A549 (cell line): ENCODE data around the gene AMPH. TPM values are rescaled to one million over a fixed set of nuclear protein-coding genes. Genes with fewer than 3 reads are reported as not detected.

Experiments used
- ATAC-seq, 2 experiments: fragments of 200-7000 bp in 1 of 2; fragments of >200 bp in 1 of 2; cut with Nextera tagmentation in 1 of 2; cut with Tn5 transposase in 1 of 2; 3 replicates each; pipeline versions ENCODE4 v1.8.0 to v1.9.1; 2018 to 2020; ENCODE audit warnings: mild to moderate bottlenecking in 1 of 2, moderate library complexity in 1 of 2
- CTCF ChIA-PET: fragments of 300-600 bp; sonication (Branson Sonifier 250); formaldehyde crosslinking; extraction: SDS; loops from one replicate; lab custom pipeline; 2021; ENCODE audit warnings: antibody characterized with exemption, inconsistent platforms; lab: Yijun Ruan, JAX
- POLR2A ChIA-PET: fragments of 350-600 bp; formaldehyde crosslinking; extraction: SDS; loops from one replicate; lab custom pipeline; 2021; ENCODE audit warnings: antibody characterized with exemption, inconsistent platforms; lab: Yijun Ruan, JAX
- DNase-seq, 2 experiments: peaks; one replicate each; pipeline versions ENCODE4 v3.0.0 to v3.0.0-alpha.2; 2011 to 2016; ENCODE audit warnings: low read depth in 1 of 2, low spot score in 1 of 2
- FAIRE-seq: peaks from 2 replicates; lab custom pipeline; 2011; peaks lifted over from hg19 to GRCh38; lab: Jason Lieb, UNC
- H3K27ac ChIP-seq, 2 experiments: fragments of >200 bp; sonication (Bioruptor Twin); formaldehyde crosslinking; 3 replicates each; pipeline ENCODE4 v1.5.1; 2016 to 2017
- H3K4me1 ChIP-seq: fragments of >200 bp; sonication (Bioruptor Twin); formaldehyde crosslinking; 3 replicates; pipeline ENCODE4 v1.6.1; 2016
- H3K4me2 ChIP-seq: fragments of >200 bp; sonication (Bioruptor Twin); formaldehyde crosslinking; 3 replicates; pipeline ENCODE4 v1.6.1; 2016
- H3K4me3 ChIP-seq: fragments of >200 bp; sonication (Bioruptor Twin); formaldehyde crosslinking; 3 replicates; pipeline ENCODE4 v1.5.1; 2016
- H3K9me3 ChIP-seq: fragments of >200 bp; sonication (Bioruptor Twin); formaldehyde crosslinking; 3 replicates; pipeline ENCODE4 v1.6.1; 2016
- BCL3 ChIP-seq: fragments of >200 bp; sonication (Bioruptor Twin); formaldehyde crosslinking; IDR thresholded peaks from 3 replicates; pipeline ENCODE4 v1.6.1; 2016
- CBX8 ChIP-seq: fragments of 200-600 bp; sonication (generic); IDR thresholded peaks from 2 replicates; pipeline ENCODE4 v1.6.1; 2016
- CEBPB ChIP-seq, 2 experiments: fragments of >200 bp in 1 of 2; sonication (Bioruptor Twin) in 1 of 2; formaldehyde crosslinking in 1 of 2; IDR thresholded peaks; 2 replicates each; pipeline ENCODE4 v1.6.1; 2012 to 2016
- CHD2 ChIP-seq: fragments of 150-350 bp; IDR thresholded peaks from 2 replicates; pipeline ENCODE4 v1.6.1; 2014; ENCODE audit warnings: low read length; ENCODE audit not compliant: partially characterized antibody
- CTCF ChIP-seq: fragments of >200 bp; sonication (Bioruptor Twin); formaldehyde crosslinking; IDR thresholded peaks from 3 replicates; pipeline ENCODE4 v1.5.1; 2016
- ESRRA ChIP-seq: fragments of 150-350 bp; IDR thresholded peaks from 2 replicates; pipeline ENCODE4 v1.6.1; 2014; ENCODE audit warnings: mild to moderate bottlenecking, low read length, borderline replicate concordance
- FOXS1 ChIP-seq: fragments of 250-450 bp; sonication (Bioruptor Pico); IDR thresholded peaks from 2 replicates; pipeline ENCODE4 v1.5.0; 2020; ENCODE audit warnings: mild to moderate bottlenecking, moderate library complexity
- HEYL ChIP-seq: fragments of 250-450 bp; sonication (Bioruptor Pico); IDR thresholded peaks from 2 replicates; pipeline ENCODE4 v1.8.0; 2021; ENCODE audit warnings: mild to moderate bottlenecking, moderate library complexity
- HMGXB4 ChIP-seq: fragments of 250-450 bp; sonication (Bioruptor Pico); IDR thresholded peaks from 2 replicates; pipeline ENCODE4 v1.5.0; 2021; ENCODE audit warnings: mild to moderate bottlenecking, moderate library complexity, borderline replicate concordance
- JUN ChIP-seq, 2 experiments: fragments of >200 bp; sonication (Bioruptor Twin); formaldehyde crosslinking; IDR thresholded peaks; 2 replicates in 1 of 2; 3 replicates in 1 of 2; pipeline ENCODE4 v1.6.1; 2016 to 2017
- MAFK ChIP-seq: fragments of 450-650 bp; IDR thresholded peaks from 2 replicates; pipeline ENCODE4 v1.6.1; 2014; ENCODE audit not compliant: partially characterized antibody
- MAZ ChIP-seq: fragments of 150-350 bp; IDR thresholded peaks from 2 replicates; pipeline ENCODE4 v1.6.1; 2014; ENCODE audit warnings: antibody characterized with exemption, low read depth, low read length, borderline replicate concordance
- NFE2L2 ChIP-seq: fragments of 150-350 bp; conservative IDR thresholded peaks from 2 replicates; pipeline ENCODE4 v1.6.1; 2014; ENCODE audit warnings: low read length
- PBX3 ChIP-seq: IDR thresholded peaks from 2 replicates; pipeline ENCODE4 v1.6.1; 2012
- POLR2AphosphoS2 ChIP-seq: conservative IDR thresholded peaks from 2 replicates; pipeline ENCODE4 v1.6.1; 2012; ENCODE audit warnings: low read length, improper control_type of control experiment, inconsistent platforms
- RCOR1 ChIP-seq: fragments of 150-350 bp; IDR thresholded peaks from 2 replicates; pipeline ENCODE4 v1.6.1; 2014; ENCODE audit warnings: antibody characterized with exemption, low read length, low read depth
- RFX5 ChIP-seq: fragments of 450-650 bp; IDR thresholded peaks from 2 replicates; pipeline ENCODE4 v1.7.1; 2014; ENCODE audit warnings: antibody characterized with exemption, mild to moderate bottlenecking, moderate library complexity
- SMC3 ChIP-seq: fragments of >200 bp; sonication (Bioruptor Twin); formaldehyde crosslinking; IDR thresholded peaks from 3 replicates; pipeline ENCODE4 v1.6.1; 2018; ENCODE audit warnings: inconsistent platforms
- TP53 ChIP-seq: fragments of 250-450 bp; sonication (Bioruptor Pico); IDR thresholded peaks from 2 replicates; pipeline ENCODE4 v1.5.0; 2021; ENCODE audit warnings: mild to moderate bottlenecking, moderate library complexity
- ZC3H11A ChIP-seq: fragments of 450-650 bp; IDR thresholded peaks from 2 replicates; pipeline ENCODE4 v1.6.1; 2014; ENCODE audit warnings: antibody characterized with exemption, mild to moderate bottlenecking
- ZFP36 ChIP-seq: fragments of 450-650 bp; IDR thresholded peaks from 2 replicates; pipeline ENCODE4 v1.6.1; 2014; ENCODE audit warnings: borderline replicate concordance; ENCODE audit not compliant: partially characterized antibody
- ZNF302 ChIP-seq: fragments of 250-450 bp; sonication (Bioruptor Pico); IDR thresholded peaks from 2 replicates; pipeline ENCODE4 v1.9.0; 2021; ENCODE audit warnings: inconsistent platforms, mild to moderate bottlenecking, moderate library complexity
- WGBS: methylation state at CpG from one replicate; pipeline ENCODE4 v1.1.6; 2017; ENCODE audit errors: missing lambda C conversion rate; 5-methylcytosine and 5-hydroxymethylcytosine counted together
- polyA plus RNA-seq, 4 experiments: library from polyadenylated mRNA; depleted of rRNA in 3 of 4; stranded (reverse); fragments of >200 nt; fragmentation: RNase III in 1 of 4; extraction: RNeasy Plus Mini Kit Qiagen cat#74134 plus additional on column Dnase treatment in 1 of 4; gene quantifications; 2 replicates in 3 of 4; 3 replicates in 1 of 4; pipeline ENCODE4 v1.2.3, GENCODE V29; 2011 to 2017
- small RNA-seq, 6 experiments: library from RNA; depleted of rRNA; stranded (forward); fragments of <200 nt; gene quantifications; one replicate each; pipeline ENCODE3, GENCODE V24; 2012

AMPH gene
- polyA plus RNA-seq, 2 of the 4 experiments (the other 2 are of a cell fraction) = 0.26 TPM; not detected in 1

- H3K4me1 ChIP-seq = no peaks in the 10 kb centered on the region
- FAIRE-seq = no peak
- POLR2A ChIA-PET = no interaction called here
- no peak overlapping the region for H3K4me2 ChIP-seq
- H3K27ac ChIP-seq = no peak overlapping the region
- CTCF ChIA-PET = interaction anchor here (0.6 to 4.4 kb wide), 32 partner anchors 8 to 433 kb away, joined by 3 to 51 read pairs (median 4); partner anchors contain the start of gene SFRP4
- no peaks in the 10 kb centered on the region for H3K9me3 ChIP-seq
- no peak for ATAC-seq
- no peak for DNase-seq
- no peak for TF ChIP-seq BCL3
- no peak for TF ChIP-seq CTCF
- no peak for TF ChIP-seq SMC3
- TF ChIP-seq NFE2L2 = no peak
- no peak for TF ChIP-seq ZFP36
- no peak for TF ChIP-seq PBX3
- TF ChIP-seq MAZ = no peak
- TF ChIP-seq JUN (IDR thresholded peaks at IDR 0.05) = no peak
- no peak for TF ChIP-seq MAFK
- no peak for TF ChIP-seq ESRRA
- TF ChIP-seq HMGXB4 (CRISPR knock-in tag) = no peak
- no peak for TF ChIP-seq POLR2AphosphoS2
- TF ChIP-seq ZC3H11A = no peak
- TF ChIP-seq FOXS1 (CRISPR knock-in tag) = no peak
- no peak for TF ChIP-seq HEYL (CRISPR knock-in tag)
- no peak for TF ChIP-seq RCOR1
- TF ChIP-seq CBX8 = no peak
- TF ChIP-seq TP53 (CRISPR knock-in tag) = no peak
- TF ChIP-seq RFX5 = no peak
- no peak for TF ChIP-seq CHD2
- 68% methylated on average over 2 of the region's 2 CpGs for WGBS
- no peak overlapping the region for H3K4me3 ChIP-seq
Measured at GRCh38 chr7:38335128-38335491, 296.1 kb downstream of the AMPH start.

- TF ChIP-seq RCOR1 (no peak), CEBPB (IDR thresholded peaks at IDR 0.05) (no peak), ZNF302 (CRISPR knock-in tag) (no peak)
Measured at GRCh38 chr7:38334163-38334562, 297.0 kb downstream of the AMPH start.

More at GRCh38 chr7:38334163-38334562, 297.0 kb downstream of the AMPH start:
- Histone ChIP-seq H3K4me2 (no peak overlapping the region), H3K9me3 (no peaks in the 10 kb centered on the region), H3K4me1 (no peaks in the 10 kb centered on the region), H3K27ac (no peak overlapping the region), H3K4me3 (no peak overlapping the region)
- DNase-seq = no peak
- ChIA-PET POLR2A (no interaction called here), CTCF (interaction anchor here (2.1 to 4.4 kb wide), 4 partner anchors 10 to 118 kb away, joined by 11 to 51 read pairs (median 24); no protein-coding TSS in a partner anchor)
- ATAC-seq = no peak
- FAIRE-seq = no peak

Small RNA genes within 50 kb of the gene (small RNA-seq; reads per million reads assigned to genes)
- gene RN7SL83P (0 reads per million in 6 experiments), gene TRGV6 (0 reads per million in 6 experiments)
